ENCODE data around the gene C5orf34.
A peak's percentile ranks its signal among the peaks of the same experiment; 100 is the strongest.

- TF ChIP-seq, protein P1, sequence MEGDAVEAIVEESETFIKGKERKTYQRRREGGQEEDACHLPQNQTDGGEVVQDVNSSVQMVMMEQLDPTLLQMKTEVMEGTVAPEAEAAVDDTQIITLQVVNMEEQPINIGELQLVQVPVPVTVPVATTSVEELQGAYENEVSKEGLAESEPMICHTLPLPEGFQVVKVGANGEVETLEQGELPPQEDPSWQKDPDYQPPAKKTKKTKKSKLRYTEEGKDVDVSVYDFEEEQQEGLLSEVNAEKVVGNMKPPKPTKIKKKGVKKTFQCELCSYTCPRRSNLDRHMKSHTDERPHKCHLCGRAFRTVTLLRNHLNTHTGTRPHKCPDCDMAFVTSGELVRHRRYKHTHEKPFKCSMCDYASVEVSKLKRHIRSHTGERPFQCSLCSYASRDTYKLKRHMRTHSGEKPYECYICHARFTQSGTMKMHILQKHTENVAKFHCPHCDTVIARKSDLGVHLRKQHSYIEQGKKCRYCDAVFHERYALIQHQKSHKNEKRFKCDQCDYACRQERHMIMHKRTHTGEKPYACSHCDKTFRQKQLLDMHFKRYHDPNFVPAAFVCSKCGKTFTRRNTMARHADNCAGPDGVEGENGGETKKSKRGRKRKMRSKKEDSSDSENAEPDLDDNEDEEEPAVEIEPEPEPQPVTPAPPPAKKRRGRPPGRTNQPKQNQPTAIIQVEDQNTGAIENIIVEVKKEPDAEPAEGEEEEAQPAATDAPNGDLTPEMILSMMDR (IDR thresholded peaks at IDR 0.05; ENCODE audit: insufficient read depth, low read length) = no peak
- TF ChIP-seq POLR2AphosphoS5 (IDR thresholded peaks at IDR 0.05; ENCODE audit: low read depth) = peak; percentile 94
- no peak for TF ChIP-seq SPI1 (IDR thresholded peaks at IDR 0.05; ENCODE audit: borderline replicate concordance, low read depth)
- peak; percentile 6; the same call in 1 of the 2 replicates for TF ChIP-seq GABPA (IDR thresholded peaks at IDR 0.05; ENCODE audit: low read depth)
These were observed 31.4 kb downstream of the C5orf34 start, which contains the start of gene TMEM267 for GRCh38 chr5:43483298-43484105.

Data from HL-60 (cell line).